HuH-7 (cell line): ENCODE measurements around the gene SATB2.

ENCODE experiments used
- DNase-seq: peaks from one replicate; pipeline ENCODE4 v3.0.0; 2011; ENCODE audit warnings: low spot score

Gene SATB2

DNA sequence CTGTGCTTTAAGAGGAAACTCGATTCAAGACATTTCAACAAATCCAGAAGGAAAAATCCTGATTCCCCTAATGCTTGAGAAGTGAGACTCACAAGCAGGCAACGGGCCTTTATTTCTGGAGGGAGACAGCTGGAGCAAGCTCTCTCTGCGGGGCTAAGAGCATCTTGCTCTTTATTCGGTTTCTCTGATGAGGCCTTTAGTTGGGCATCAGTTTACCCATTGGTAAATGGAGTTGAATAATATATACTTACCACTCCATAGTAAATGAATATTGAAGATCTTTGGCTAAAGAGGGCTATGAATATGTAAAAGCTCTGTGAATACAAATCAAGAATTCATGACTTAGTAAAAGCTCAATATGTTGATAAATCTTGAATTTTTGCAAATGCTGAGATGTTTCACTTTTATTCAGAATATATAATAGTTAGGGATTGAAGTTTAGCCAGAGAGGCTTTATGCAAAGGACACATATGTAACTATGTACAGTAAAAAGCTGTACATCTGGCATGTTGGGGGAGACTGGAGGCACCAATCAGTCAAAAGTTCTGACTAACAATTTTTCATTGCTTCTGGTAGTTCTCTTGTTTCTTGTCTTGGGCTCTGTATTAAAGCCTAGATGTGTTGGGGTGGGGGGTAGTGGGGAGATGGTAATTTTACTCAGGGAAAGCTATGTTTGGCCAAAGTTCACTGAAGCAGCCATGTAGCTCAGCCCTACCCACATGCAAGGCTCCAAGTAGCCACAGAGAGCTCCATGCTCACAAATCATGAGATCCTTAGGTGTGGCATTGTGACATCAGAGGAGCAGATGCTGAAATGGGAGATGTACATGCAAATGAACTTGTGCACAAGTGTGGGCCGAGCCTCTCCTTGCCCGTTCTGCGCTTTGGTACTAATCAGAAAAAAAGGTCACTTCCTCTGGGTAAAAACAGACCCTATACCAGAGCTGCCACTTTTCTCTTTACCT is 200.2 kb downstream of the SATB2 start:
- DNase-seq = no peak

DNA sequence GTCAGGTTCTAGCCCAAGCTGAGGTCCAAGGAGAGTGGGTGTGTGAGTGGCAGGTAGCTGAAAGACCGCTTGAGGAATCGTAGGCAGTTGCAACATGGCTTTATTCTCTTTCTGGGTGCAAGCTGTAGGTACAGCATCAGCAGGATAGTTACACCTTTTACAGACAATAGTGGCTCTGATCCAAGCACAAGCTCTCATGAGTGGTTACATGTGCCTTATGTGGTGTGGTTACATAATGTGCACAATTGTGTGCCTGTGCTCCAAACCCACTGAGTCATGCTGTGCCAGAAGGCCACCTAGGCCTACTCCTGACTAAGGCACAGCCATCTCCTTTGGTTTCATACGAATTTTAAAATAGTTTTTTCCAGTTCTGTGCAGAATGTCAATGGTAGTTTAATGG is 227.6 kb downstream of the SATB2 start:
- no peak for DNase-seq

DNA sequence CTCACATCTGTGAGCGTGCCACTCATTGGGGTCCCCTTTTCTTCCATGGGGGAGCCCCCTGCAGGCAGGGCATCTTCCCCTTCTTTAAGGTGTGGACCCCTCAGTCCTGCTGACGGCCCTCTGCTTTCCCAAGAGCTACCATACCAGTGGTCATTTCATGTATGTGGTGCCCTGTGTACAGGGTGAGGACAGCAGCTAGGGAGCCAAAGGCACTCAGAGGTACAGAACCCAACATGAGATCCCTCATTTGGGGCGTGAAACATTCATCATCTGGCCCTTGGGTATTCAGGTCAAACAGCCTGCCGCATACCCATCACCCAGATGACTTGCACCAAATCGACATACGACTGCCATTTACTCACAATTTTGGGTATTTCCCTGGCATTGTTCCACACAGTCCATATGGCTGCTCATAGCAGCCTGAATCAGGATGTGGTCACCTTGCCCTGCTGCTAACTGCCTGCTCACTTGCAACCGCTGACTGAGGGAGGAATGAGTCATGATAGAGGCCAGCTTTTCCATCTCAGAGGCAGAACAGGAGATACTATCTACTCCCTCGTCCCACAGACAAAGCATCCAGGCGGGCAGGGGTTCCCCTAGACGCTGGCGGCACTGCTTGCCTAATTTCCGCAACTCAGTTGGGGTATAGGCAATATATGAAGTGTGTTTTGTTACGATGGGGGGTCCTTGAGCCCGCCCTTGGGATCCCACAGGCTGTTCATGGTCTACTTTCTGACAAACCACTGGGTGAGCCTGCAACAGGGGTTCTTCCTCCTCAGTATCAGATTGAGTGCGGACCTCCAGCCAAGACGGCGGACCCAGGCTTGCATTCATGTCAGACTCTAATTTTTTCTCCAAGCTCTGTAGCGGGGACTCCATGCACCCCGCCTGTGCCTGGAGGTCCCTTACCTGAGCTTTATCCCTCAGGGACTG is 228.6 kb downstream of the SATB2 start:
- DNase-seq = no peak

DNA sequence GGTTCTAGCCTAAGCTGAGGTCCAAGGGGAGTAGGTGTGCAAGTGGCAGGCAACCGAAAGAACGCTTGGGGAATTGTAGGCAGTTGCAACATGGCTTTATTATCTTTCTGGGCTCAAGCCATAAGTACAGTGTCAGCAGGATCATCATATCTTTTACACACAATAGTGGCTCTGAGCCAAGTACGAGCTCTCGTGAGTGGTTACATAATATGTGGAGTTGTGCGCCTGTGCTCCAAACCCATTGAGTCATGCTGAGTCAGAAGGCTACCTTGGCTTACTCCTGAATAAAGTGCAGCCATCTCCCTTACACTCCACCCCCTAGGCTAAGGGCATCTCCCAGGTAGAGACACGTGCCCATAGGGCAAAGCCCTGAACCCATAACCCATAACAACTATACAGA is 233.9 kb downstream of the SATB2 start:
- no peak for DNase-seq

DNA sequence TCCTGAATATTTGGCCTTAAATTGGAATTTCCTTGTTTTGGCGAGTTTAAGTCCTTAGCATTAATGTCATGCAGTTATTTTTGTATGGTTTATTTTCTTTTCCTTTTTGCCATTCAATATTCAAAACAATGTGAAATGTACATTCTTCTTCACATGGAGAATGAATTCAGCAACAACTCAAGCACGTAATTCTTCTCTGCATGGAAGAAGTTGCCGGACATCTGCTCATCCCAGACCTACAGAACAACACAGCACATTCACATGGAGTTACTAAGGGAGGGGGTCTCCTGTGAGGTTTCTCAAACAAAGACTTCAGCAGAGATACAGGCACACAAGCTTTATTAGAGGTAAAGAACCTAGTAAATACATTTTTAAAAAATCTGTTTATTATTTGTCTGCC is 236.8 kb downstream of the SATB2 start:
- no peak for DNase-seq

GRCh38 chr2:199219551-199219950 is 238.2 kb downstream of the SATB2 start:
- no peak for DNase-seq
